T follicular helper cell (primary cell): Measurements from ENCODE around the gene PPIL6.
A peak's percentile ranks its signal among the peaks of the same experiment; 100 is the strongest.
"Not testable (repeated sequence)": the region's sequence is repeated elsewhere in the genome, so short reads cannot be mapped to it uniquely, and the experiment has no call there.

Source experiments
- DNase-seq: peaks from one replicate; pipeline ENCODE4 v3.0.0-alpha.2; 2020; ENCODE audit warnings: low read depth

Gene PPIL6

GRCh38 chr6:109393886-109394281 lies 46.5 kb downstream of the PPIL6 start:
- no peak for DNase-seq

GRCh38 chr6:109393157-109393885 lies 47.1 kb downstream of the PPIL6 start:
- DNase-seq: no peak

GRCh38 chr6:109389650-109390274 lies 50.7 kb downstream of the PPIL6 start:
- DNase-seq: no peak

DNA sequence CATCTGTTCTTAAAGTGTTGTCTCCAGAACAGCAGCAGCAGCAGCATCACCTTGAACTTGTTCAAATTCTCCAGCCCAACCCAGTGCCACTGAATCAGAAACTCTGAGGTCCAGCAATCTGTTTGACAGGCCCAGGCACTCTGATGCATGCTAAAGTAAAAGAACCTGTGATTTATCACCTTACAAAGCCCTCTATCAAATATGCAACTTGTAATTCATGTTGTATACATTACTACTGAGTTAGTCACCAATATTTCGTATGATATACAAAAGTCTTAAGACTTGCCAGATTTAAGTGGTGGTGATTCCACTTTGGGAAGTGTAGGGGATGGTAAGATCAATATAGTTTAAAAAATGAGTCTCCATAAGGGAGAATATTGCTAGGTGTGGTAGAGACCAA lies 52.2 kb downstream of the PPIL6 start:
- DNase-seq: no peak

DNA sequence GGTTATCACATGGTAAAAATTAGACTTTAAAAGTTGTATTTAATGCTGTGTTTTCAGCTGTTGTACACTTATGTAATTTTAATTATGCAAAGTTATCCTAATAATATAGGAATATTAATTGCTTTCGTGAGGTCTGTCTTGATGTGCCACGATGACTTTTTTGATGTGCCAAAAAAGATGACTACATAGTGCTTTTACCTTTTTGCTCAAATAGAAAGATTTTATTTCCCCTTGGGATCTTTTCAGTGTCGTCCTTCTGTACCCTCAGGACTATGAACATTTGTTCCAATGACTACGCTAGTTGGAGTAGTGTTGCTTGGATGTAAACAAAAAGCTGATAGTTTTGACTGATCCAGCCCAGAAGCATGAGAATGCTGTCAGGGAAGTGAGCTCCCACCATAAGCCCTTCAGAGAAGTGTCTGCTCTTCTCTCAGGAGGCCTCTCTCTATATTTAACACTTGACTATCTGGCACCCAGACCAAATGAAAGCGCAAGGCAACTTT lies 56.9 kb downstream of the PPIL6 start:
- DNase-seq: no peak

GRCh38 chr6:109382576-109383437 lies 57.6 kb downstream of the PPIL6 start:
- peak; percentile 88 for DNase-seq

- peak; percentile 95 for DNase-seq
These were observed 58.5 kb downstream of the PPIL6 start, which contains the start of gene CD164 for GRCh38 chr6:109381747-109382575. TSS of gene CD164 (minus strand) at chr6:109382467. CDS start at chr6:109382378, 89 bp downstream.

- DNase-seq: no peak
These were observed 59.2 kb downstream of the PPIL6 start for GRCh38 chr6:109381061-109381746.

DNA sequence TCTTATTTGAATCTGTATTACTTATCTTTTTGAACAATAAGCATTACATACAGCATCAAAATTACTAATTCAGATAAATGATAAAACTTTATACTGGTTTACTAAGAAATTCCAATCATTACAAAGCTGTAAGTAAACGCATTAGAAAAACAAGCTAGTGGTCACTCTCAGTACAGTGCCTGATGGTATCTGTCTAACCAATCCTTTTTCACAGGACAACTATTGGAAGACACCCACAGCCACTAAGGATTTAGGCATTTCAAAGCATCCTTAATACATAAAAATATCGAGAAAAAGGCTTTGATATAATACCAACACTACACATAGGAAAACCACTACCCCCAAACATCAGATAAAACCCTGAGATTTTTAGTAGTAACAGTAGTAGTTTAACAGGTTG lies 60.7 kb downstream of the PPIL6 start:
- no peak for DNase-seq

DNA sequence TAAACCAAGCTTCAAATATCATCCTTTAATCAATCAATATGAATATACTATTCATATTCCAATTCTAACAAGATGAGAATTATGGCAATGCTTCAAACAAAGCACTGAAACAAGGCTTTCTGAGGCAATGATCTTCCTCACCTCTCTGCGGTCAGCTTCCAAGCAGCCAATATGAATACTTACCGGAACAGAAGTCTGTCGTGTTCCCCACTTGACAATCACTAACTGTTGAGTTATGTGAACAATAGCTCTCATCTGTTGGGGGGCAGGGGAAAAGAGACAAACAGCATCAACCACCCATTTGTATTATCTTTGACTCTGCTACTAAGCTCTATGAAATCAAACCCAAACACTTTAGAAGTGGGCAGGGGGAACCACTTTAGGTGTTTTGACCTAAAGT lies 62.7 kb downstream of the PPIL6 start:
- DNase-seq: no peak

DNA sequence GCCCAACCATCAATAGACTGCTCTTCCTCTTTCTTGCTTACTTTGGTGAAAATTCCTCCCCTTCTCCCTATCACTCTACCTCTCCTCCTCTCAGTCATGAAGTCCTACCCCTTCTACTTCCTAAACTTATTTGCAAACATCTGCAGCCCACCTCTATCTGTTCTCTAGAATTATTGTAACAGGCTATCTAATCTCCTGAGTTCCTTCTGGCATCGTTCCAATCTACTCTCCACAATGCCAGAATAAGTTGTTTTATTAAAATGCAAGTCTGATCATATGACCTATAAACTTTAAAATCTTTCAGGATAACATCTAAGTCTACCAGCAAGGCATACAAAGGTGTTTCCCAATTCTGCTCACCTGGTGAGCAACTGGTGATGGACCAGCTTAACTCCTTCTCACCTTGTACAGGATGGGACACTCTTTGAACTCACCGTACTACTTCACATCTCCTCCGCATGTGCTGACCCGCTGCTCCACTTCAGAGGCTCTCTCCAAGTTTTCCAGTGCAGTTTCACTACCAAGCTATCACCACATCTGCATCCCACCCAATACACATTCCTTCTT lies 66.0 kb downstream of the PPIL6 start:
- DNase-seq: no peak

GRCh38 chr6:109373762-109374161 lies 66.7 kb downstream of the PPIL6 start:
- no peak for DNase-seq

DNA sequence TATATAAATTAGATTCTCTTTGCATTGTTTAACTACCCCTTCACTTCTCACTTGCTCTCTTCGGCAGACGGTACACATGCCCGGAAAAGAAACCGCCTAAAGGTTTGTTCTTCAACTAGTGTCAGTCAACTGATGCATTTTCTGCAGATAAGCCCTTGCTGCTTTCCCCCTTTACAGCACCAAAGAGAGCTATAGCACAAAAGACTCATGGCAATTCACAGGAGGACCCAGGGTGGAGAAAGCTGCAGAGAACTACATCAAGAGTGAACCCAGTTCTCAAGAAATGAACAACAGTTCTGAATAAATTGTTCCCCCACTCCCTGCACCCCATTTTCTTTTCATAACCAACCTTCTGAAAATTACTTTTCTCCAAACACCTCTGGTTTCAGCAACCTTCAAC lies 67.1 kb downstream of the PPIL6 start:
- DNase-seq: no peak

DNA sequence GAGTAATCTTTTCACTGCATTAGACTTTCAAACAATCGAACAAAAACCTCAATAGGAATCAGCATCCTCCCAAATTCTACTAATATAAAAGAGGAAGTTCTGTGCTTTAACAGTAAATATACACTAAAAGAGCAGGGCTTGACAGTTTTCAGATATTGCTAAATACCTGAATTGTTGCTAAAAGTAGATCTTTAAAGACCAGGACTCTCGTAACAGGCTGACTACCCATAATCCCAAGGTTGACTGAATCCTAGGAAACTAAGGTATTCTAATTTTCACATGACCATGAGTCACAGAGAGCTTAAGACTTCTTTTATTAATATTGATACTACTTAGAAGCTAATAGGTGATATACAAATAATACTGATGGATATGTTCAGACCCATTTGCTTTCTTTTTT lies 68.3 kb downstream of the PPIL6 start:
- no peak for DNase-seq

- no peak for DNase-seq
These were observed 69.6 kb downstream of the PPIL6 start for GRCh38 chr6:109370792-109371191.

DNA sequence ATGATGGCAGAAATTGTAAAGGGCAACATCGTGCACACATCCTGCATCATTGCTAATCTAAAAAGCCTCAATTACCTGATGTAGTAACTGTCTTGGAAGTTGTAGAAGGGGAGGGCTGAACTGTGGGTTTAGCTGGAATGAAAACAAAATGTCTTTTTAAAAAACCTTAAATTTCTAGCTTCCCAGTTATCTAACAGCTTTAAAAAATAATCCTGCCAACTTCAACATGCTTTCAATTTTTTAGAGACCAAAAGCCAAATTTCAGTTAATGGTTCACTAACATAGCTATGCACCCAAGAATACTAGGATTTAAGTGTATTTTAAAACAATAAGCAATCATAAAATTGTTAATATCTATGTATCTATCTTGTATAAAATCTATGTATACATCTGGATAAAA lies 70.1 kb downstream of the PPIL6 start:
- DNase-seq: no peak

DNA sequence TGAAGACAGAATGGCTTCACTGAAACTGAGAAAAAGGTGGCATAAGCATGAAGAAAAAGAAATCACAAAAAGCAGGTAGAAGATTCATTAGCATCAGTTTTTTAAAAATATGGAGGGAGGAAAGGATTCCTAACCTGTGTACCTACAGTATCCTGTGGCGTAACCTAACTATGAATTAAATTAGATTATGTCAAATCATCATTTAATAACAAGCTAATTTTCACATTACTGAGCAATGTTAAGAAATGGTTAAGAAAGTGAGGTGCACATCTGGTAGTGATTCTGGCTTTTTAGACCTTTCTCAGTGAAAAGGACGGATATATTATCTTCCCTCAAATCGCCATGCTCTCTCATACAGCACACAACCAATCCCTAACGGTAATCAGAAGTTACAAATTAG lies 70.7 kb downstream of the PPIL6 start:
- no peak for DNase-seq

DNA sequence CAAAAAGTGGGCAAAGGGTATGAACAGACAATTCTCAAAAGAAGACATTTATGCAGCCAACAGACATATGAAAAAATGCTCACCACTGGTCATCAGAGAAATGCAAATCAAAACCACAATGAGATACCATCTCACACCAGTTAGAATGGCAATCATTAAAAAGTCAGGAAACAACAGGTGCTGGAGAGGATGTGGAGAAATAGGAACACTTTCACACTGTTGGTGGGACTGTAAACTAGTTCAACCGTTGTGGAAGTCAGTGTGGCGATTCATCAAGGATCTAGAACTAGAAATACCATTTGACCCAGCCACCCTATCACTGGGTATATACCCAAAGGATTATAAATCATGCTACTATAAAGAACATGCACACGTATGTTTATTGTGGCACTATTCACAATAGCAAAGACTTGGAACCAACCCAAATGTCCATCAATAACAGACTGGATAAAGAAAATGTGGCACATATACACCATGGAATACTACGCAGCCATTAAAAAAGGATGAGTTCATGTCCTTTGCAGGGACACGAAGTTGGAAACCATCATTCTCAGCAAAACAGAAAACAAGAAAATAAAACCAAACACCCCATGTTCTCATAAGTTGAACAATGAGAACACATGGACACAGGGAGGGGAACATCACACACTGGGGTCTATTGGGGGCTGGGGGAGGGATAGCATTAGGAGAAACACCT lies 75.9 kb downstream of the PPIL6 start:
- DNase-seq: not testable (repeated sequence)

DNA sequence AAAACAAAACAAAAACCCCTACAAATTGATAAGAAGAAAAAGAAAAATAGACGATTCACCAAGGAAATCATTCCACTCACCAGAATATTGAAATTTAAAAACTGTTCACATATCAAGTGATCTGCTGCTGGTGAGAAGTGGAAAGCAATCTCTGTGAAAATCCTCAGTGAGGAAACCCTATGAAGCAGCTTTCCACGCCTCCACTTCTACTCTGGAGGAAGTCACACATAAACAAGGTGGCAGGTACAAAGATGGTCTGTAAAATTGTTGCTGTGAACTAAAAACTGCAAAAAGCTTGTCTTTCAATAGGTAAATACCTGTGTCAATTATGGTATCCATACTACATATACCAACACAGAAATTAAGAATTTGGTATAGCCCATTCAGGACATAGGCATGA lies 76.7 kb downstream of the PPIL6 start:
- DNase-seq: no peak
